Lung (tissue), 12 donors: ENCODE results near the gene PRKCE. TPM values are rescaled to one million over a fixed set of nuclear protein-coding genes. Genes with fewer than 3 reads are reported as not detected.

ENCODE experiments used
- ATAC-seq: fragments of 200-7000 bp; cut with Tn5 transposase; one replicate; pipeline ENCODE4 v1.9.1; 2020; ENCODE audit warnings: moderate number of reproducible peaks; ENCODE audit not compliant: insufficient read depth, low FRiP score
- DNase-seq, 3 donors: peaks; one replicate each; pipeline ENCODE4 v3.0.0-alpha.2; 2013 to 2017
- H3K27ac ChIP-seq, 2 donors: one replicate each; pipeline ENCODE4 v1.5.1; 2013; ENCODE audit warnings: mild to moderate bottlenecking in 2 of 2, moderate library complexity in 2 of 2, control low read depth in 1 of 2, inconsistent platforms in 1 of 2, low read depth in 1 of 2, low read length in 1 of 2
- H3K27me3 ChIP-seq, 3 donors: one replicate each; pipeline ENCODE4 v1.5.1; 2013; ENCODE audit warnings: low read length in 2 of 3; ENCODE audit not compliant: control insufficient read depth in 3 of 3, insufficient read depth in 3 of 3
- H3K36me3 ChIP-seq, 4 donors: one replicate each; pipeline ENCODE4 v1.5.1; 2013; ENCODE audit warnings: low read length in 4 of 4, mild to moderate bottlenecking in 1 of 4, moderate library complexity in 1 of 4; ENCODE audit not compliant: control insufficient read depth in 4 of 4, insufficient read depth in 4 of 4
- H3K4me1 ChIP-seq, 5 donors: one replicate each; pipeline ENCODE4 v1.5.1; 2013; ENCODE audit warnings: low read length in 5 of 5, mild to moderate bottlenecking in 2 of 5, moderate library complexity in 1 of 5; ENCODE audit not compliant: control insufficient read depth in 5 of 5, insufficient read depth in 5 of 5
- H3K4me3 ChIP-seq: one replicate; pipeline ENCODE4 v1.5.1; 2013; ENCODE audit warnings: mild to moderate bottlenecking, control low read depth, moderate library complexity
- H3K9ac ChIP-seq, 2 donors: one replicate each; pipeline ENCODE4 v1.5.1; 2013; ENCODE audit warnings: low read length in 2 of 2, control low read depth in 1 of 2; ENCODE audit not compliant: insufficient read depth in 1 of 2
- H3K9me3 ChIP-seq, 4 donors: one replicate each; pipeline ENCODE4 v1.5.1; 2013; ENCODE audit warnings: low read length in 3 of 4, mild to moderate bottlenecking in 1 of 4, moderate library complexity in 1 of 4; ENCODE audit not compliant: control insufficient read depth in 4 of 4, insufficient read depth in 3 of 4
- WGBS, 2 donors: extraction: QIAGEN DNeasy Blood & Tissue Kit; methylation state at CpG; one replicate each; pipeline ENCODE4 v1.1.7; 2013; 5-methylcytosine and 5-hydroxymethylcytosine counted together
- polyA plus RNA-seq, 2 donors: library from polyadenylated mRNA; stranded (reverse); fragments of 200-250 nt; gene quantifications; one replicate each; pipeline ENCODE4 v1.2.1, GENCODE V29; 2013
- total RNA-seq, 2 donors: library from RNA; depleted of rRNA in 1 of 2; stranded (reverse); fragments of >200 nt in 1 of 2; gene quantifications; one replicate each; pipeline ENCODE4 v1.2.1, GENCODE V29; 2014 to 2021
- TF ChIP-seq, protein P1 (sequence below): IDR thresholded peaks from 2 replicates; pipeline ENCODE4 v1.5.1; 2012; ENCODE audit warnings: mild to moderate bottlenecking; ENCODE audit errors: control extremely low read depth, extremely low read depth
- donor health status: control.
- donor health status: control.
- donor health status: Bipolar disorder and iron deficiency.
- donor health status: healthy.
- donor health status: DM: yes; HTN: yes; CAD: no.

The PRKCE gene
- total and polyA plus RNA-seq, 4 donors, result 12.5 to 82.2 (median 32.1) TPM

DNA sequence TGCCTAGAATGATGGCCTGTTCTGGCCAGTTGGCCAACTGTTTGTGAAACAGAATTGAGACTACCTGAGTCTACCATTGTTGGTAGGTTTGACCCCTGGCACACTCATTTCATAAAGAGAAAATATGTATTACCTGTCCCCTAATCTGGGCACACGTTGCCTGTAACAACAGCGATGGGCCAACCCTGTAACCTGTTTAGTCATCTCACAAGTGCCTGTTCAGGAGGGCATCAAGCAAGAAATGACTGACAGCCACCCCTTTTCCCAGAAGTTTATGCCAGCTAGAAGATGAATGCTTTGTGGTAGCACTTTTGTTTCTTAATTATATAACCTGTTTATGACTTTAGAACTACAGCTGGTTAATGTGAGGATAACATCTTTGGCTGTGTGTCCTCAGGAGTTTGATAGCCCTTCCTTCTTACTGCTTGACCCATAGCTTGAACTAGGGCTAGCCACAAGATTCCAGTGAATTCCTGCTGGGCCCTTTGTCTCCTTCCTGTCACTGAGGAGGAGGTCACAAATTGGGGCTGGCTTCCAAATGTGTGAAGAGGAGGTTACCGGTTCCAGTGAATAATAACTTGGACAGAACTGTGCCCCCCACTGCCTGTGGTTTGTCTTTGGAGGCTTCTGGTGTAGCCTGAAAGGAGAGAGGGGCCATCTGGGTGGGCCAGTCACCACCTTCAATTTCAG lies 371.8 kb downstream of the PRKCE start:
- H3K4me3 ChIP-seq, result no peak overlapping the region
- no peak overlapping the region for H3K27ac ChIP-seq
- no peak for ATAC-seq

DNA sequence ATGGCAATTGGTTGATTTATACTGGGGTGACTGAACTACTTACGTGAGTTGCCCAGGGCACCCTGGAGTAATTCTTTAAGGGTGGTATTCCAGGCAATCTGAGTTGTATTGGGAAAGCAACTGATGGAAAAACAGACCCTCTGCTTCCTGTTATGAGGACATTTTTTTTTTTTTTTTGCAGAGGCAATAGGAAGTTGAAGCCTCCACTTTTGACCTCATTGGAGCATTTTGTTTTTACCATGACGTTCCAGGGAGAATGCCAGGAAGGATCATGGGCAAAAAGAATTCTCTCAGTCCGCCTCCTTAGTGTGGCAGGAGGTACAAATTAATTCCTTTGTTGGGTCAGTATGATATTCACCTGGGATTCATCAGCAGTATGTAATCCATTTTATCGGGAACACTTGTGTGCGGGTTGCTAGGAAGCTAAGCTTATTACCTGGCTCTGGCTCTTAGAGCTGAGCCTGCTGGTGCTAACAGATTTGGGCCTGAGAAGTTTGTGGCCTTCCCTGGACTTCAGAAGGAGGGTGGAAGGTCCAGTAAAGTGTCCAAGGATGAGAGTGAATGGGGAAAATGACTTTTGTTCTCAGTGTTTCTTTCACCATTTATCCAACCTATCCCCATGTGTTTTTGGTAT lies 372.8 kb downstream of the PRKCE start:
- H3K4me3 ChIP-seq, result no peak overlapping the region
- ATAC-seq (no peak), DNase-seq (no peak)
- H3K9ac ChIP-seq, result no peak overlapping the region
- no peaks in the 10 kb centered on the region for H3K9me3 ChIP-seq
- WGBS, 2 donors, result 89 to 91% methylated on average over 5 of the region's 5 CpGs
- H3K27me3 ChIP-seq, result no peaks in the 10 kb centered on the region
- peaks cover 0 to 2% (median 0%) of the 10 kb centered on the region in 5 donors for H3K4me1 ChIP-seq
- TF ChIP-seq, protein P1, sequence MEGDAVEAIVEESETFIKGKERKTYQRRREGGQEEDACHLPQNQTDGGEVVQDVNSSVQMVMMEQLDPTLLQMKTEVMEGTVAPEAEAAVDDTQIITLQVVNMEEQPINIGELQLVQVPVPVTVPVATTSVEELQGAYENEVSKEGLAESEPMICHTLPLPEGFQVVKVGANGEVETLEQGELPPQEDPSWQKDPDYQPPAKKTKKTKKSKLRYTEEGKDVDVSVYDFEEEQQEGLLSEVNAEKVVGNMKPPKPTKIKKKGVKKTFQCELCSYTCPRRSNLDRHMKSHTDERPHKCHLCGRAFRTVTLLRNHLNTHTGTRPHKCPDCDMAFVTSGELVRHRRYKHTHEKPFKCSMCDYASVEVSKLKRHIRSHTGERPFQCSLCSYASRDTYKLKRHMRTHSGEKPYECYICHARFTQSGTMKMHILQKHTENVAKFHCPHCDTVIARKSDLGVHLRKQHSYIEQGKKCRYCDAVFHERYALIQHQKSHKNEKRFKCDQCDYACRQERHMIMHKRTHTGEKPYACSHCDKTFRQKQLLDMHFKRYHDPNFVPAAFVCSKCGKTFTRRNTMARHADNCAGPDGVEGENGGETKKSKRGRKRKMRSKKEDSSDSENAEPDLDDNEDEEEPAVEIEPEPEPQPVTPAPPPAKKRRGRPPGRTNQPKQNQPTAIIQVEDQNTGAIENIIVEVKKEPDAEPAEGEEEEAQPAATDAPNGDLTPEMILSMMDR, result no peak
- peaks cover 0 to 6% (median 1%) of the 10 kb centered on the region in 4 donors for H3K36me3 ChIP-seq
- no peak overlapping the region for H3K27ac ChIP-seq

More for the DNA sequence above, 371.8 kb downstream of the PRKCE start:
- H3K27me3 ChIP-seq, result no peaks in the 10 kb centered on the region
- TF ChIP-seq, protein P1, result no peak
- H3K9me3 ChIP-seq, result no peaks in the 10 kb centered on the region
- H3K4me1 ChIP-seq, result peaks cover 0 to 4% (median 0%) of the 10 kb centered on the region in 5 donors
- 72 to 96% methylated on average over 3 of the region's 3 CpGs for WGBS, 2 donors
- no peak overlapping the region for H3K9ac ChIP-seq
- no peak for DNase-seq
- peaks cover 0 to 6% (median 2%) of the 10 kb centered on the region in 4 donors for H3K36me3 ChIP-seq

DNA sequence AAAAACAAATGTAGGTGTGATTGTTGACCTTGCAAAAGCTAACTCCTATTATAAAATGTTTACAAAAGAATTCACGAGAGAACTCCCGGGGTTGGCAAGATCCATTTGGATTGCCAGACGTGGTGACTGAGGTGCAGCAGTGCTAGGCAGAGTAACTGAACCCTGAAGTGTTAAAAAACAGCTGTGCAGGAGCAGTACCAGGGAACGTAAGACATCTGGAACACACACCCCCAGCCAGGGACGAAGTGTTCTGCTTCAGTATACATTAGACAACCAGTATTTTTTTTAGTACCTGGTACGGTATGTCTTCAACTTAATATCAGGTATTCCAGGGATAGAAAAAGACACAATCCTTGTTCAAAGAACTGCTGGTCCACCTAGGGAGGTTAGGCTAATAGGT lies 373.6 kb downstream of the PRKCE start:
- H3K36me3 ChIP-seq, result peaks cover 0 to 6% (median 1%) of the 10 kb centered on the region in 4 donors
- TF ChIP-seq, protein P1, result no peak
- H3K4me1 ChIP-seq, result peaks cover 0 to 7% (median 0%) of the 10 kb centered on the region in 5 donors
- H3K4me3 ChIP-seq, result no peak overlapping the region
- ATAC-seq (no peak), DNase-seq (no peak)
- H3K9ac ChIP-seq, result no peak overlapping the region
- no peaks in the 10 kb centered on the region for H3K27me3 ChIP-seq
- H3K9me3 ChIP-seq, result no peaks in the 10 kb centered on the region
- no peak overlapping the region for H3K27ac ChIP-seq
- 53 to 64% methylated on average over 6 of the region's 6 CpGs for WGBS, 2 donors
